SU-DHL-6 (cell line): Measurements from ENCODE around the gene FHL5.

Source experiments
- CTCF ChIP-seq: fragments of 200-600 bp; sonication (generic); IDR thresholded peaks from one replicate; pipeline ENCODE4 v1.5.1; 2017; ENCODE audit warnings: antibody characterized with exemption, mild to moderate bottlenecking, low read length, moderate library complexity; ENCODE audit not compliant: insufficient read depth, poor library complexity, severe bottlenecking
- EZH2phosphoT487 ChIP-seq: fragments of 200-600 bp; sonication (generic), shearing (Covaris generic); conservative IDR thresholded peaks from 2 replicates; pipeline ENCODE4 v1.6.1; 2018; ENCODE audit warnings: mild to moderate bottlenecking, antibody characterized with exemption, low read length, moderate library complexity, mixed read lengths

- TF ChIP-seq CTCF (no peak), EZH2phosphoT487 (no peak)
Measured at GRCh38 chr6:96613291-96613999, 50.5 kb downstream of the FHL5 start.
